Bronchial epithelial cell (primary cell): ENCODE results near the gene VRK2. TPM values are rescaled to one million over a fixed set of nuclear protein-coding genes. Genes with fewer than 3 reads are reported as not detected.
"Not testable (repeated sequence)": the region's sequence is repeated elsewhere in the genome, so short reads cannot be mapped to it uniquely, and the experiment has no call there.

Experiments used
- DNase-seq: peaks from one replicate; pipeline ENCODE4 v3.0.0-alpha.2; 2010; ENCODE audit warnings: low read depth
- FAIRE-seq: peaks from 2 replicates; lab custom pipeline; 2011; peaks lifted over from hg19 to GRCh38; lab: Jason Lieb, UNC
- H3K27me3 ChIP-seq: 2 replicates; pipeline ENCODE4 v1.5.1; 2011; ENCODE audit warnings: low read length; ENCODE audit not compliant: control insufficient read depth, insufficient read depth
- H3K36me3 ChIP-seq: 2 replicates; pipeline ENCODE4 v1.5.1; 2011; ENCODE audit warnings: low read length; ENCODE audit not compliant: control insufficient read depth, insufficient read depth
- H3K4me3 ChIP-seq: 2 replicates; pipeline ENCODE4 v1.5.1; 2011; ENCODE audit warnings: mild to moderate bottlenecking, low read depth, low read length, control low read depth
- CTCF ChIP-seq: IDR thresholded peaks from 2 replicates; pipeline ENCODE4 v1.5.1; 2011; ENCODE audit warnings: mild to moderate bottlenecking, moderate library complexity, low read length, control low read depth, inconsistent platforms; ENCODE audit not compliant: insufficient read depth, severe bottlenecking
- total RNA-seq: library from RNA; depleted of rRNA; stranded (reverse); fragments of >200 nt; gene quantifications from 2 replicates; pipeline ENCODE4 v1.2.1, GENCODE V29; 2014

VRK2 gene
- total RNA-seq, 1 donor from 2014 or later = 67.7 TPM

DNA sequence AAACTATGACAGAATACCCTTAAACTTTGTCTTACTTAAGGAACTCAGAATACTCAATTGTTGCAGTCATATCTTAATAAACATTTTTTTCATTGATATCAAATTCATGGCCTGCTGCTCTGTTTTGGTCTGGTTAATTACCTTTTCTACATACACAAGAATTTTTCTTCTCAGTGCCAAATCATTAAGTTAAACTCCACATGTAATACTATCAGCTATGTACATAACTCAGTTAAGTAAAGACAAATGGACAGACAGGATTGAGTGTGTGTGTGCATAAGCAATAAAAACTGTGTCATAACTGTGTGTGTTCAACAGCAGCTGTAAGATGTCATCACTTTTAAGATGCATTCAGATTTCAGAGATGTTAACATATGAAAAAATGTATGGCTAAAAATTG is 34.4 kb downstream of the VRK2 start:
- DNase-seq (peak; percentile 10), FAIRE-seq (no peak)
- H3K36me3 ChIP-seq = no peaks in the 10 kb centered on the region
- TF ChIP-seq CTCF = no peak
- H3K4me3 ChIP-seq = no peak overlapping the region
- H3K27me3 ChIP-seq = no peaks in the 10 kb centered on the region

- no peak for FAIRE-seq
- Histone ChIP-seq H3K36me3 (peaks cover 4% of the 10 kb centered on the region), H3K4me3 (no peak overlapping the region), H3K27me3 (no peaks in the 10 kb centered on the region)
- no peak for TF ChIP-seq CTCF
- no peak for DNase-seq
Measured at GRCh38 chr2:58089081-58089480, 42.5 kb downstream of the VRK2 start.

DNA sequence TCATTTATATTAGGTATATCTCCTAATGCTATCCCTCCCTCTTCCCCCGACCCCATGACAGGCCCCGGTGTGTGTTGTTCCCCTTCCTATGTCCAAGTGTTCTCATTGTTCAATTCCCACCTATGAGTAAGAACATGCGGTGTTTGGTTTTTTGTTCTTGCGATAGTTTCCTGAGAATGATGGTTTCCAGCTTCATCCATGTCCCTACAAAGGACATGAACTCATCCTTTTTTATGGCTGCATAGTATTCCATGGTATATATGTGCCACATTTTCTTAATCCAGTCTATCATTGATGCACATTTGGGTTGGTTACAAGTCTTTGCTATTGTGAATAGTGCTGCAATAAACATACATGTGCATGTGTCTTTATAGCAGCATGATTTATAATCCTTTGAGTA is 46.2 kb downstream of the VRK2 start:
- not testable (repeated sequence) for DNase-seq, H3K4me3 ChIP-seq, H3K36me3 ChIP-seq, FAIRE-seq, H3K27me3 ChIP-seq

- Histone ChIP-seq H3K36me3 (peaks cover 1% of the 10 kb centered on the region), H3K27me3 (no peaks in the 10 kb centered on the region), H3K4me3 (no peak overlapping the region)
- no peak for DNase-seq
- no peak for FAIRE-seq
- TF ChIP-seq CTCF = no peak
Measured at GRCh38 chr2:58097025-58097424, 50.4 kb downstream of the VRK2 start.

- TF ChIP-seq CTCF = no peak
- FAIRE-seq = no peak
- Histone ChIP-seq H3K4me3 (no peak overlapping the region), H3K36me3 (no peaks in the 10 kb centered on the region), H3K27me3 (no peaks in the 10 kb centered on the region)
- peak; percentile 86 for DNase-seq
Measured at GRCh38 chr2:58098254-58099095, 51.9 kb downstream of the VRK2 start.

DNA sequence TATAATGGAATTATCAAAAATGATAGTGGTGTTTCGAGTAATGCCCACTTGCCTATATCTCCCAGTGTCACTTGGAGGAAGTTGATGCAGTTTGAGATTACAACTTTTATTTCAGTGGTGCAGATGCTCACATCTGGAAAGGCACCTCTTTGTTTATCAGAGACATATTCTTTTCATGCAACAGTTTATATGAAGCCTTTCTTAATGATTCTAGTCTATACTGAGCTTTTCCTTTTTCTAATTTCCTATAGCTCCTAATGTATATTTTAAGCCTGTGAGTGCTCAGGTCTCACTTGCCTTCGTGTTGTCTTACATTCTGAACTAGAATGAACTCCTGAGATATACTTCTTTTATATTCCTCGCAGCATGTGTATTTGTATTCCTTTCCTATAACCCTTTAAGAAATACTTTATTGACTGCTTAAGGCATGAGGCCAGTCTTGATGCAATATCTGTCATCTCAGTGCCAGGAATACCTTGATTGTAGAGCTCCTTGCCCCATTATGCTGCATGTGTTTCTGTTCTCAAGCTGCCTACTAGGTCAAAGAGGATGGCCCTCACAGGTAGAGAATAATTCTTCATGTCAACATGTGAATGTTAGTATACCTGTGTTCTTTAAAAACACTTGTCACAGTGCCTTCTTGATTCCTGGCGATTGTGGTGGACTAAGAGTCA is 52.6 kb downstream of the VRK2 start:
- Histone ChIP-seq H3K36me3 (no peaks in the 10 kb centered on the region), H3K27me3 (no peaks in the 10 kb centered on the region), H3K4me3 (no peak overlapping the region)
- no peak for TF ChIP-seq CTCF
- FAIRE-seq = no peak
- DNase-seq = no peak
